ENCODE results near the gene ZNF610.
"Not testable (repeated sequence)": the region's sequence is repeated elsewhere in the genome, so short reads cannot be mapped to it uniquely, and the experiment has no call there.

ZNF610 gene

DNA sequence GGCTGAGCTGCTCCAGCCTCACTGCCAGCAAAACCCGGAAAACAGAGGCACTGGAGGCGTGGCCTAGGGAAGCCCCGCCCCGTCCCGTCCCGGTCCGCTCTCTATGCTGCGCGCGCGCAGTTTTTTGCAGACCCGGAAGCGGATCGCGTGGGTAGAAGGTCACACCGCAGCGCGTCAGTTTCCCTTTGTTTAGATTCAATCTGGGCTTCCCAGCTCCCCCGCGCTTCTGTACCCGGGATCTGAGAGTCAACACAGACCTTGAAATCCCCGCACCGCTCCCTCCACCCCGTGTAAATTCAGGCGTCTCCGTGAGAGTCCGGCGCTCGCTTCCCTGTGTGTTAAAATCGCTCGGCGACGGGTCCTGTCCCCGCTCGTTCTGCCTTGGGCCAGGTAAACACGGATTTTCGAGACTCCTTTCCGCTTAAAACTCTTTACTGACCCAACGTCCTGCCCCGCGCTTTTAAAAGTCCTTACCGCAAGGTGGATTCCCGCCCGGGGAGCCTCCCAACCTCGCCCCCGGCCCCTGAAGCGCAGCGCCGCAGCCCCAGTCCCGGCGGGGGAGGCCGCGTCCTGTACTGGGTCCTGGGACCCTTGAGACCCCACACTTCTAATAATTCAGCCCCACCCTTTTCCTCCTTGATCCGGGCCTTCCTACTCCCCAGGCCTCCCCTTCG, at the start of gene ZNF610:
TSS of gene ZNF610 (plus strand) at position 127 of the 674 bp plus-strand sequence. CDS start 12,930 bp downstream, outside the sequence.
- DNase-seq (ENCODE audit: low read depth) = peak; percentile 63

DNA sequence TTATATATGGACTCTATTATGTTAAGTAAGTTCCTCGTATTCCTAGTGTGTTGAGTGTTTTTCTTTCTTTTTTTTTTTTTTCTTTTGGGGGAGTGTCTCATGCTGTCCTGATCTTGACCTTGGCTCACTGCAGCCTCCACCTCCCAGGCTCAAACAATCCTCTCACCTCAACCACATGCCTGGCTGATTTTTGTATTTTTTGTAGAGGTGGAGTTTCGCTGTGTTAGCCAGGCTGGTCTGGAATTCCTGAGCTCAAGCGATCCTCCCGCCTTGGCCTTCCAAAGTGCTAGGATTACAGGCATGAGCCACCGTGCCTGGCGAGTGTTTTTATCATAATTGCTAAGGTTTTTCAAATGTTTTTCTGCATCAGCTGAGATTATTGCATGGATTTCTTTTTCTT, 49.8 kb upstream of the ZNF610 start:
- no peak for DNase-seq (ENCODE audit: low read depth)

DNA sequence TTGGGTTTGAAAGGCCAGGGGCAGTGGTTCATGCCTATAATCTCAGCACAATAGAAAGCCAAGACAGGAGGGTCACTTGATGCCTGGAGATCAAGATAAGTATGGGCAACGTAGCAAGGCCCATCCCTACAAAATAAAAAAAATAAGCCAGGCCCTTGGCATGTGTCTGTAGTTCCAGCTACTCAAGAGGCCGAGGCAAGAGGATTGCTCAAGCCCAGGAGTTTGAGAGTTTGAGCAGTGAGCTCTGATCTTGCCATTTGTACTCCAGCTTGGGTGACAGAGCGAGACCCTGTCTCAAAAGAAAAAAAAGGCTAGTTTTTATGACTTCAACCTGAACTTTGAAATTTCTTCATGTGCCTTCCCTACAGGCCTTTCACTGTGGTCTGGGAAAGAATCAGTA, 44.3 kb upstream of the ZNF610 start:
- no peak for DNase-seq (ENCODE audit: low read depth)

DNA sequence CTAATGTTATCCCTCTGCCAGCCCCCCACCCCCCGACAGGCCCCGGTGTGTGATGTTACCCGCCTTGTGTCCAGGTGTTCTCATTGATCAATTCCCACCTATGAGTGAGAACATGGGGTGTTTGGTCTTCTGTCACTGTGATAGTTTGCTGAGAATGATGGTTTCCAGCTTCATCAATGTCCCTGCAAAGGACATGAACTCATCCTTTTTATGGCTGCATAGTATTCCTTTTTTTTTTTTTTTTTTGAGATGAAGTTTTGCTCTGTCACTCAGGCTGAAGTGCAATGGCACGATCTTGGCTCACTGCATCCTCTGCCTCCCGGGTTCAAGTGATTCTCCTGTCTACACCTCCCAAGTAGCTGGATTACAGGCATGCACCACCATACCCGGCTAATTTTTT, 43.1 kb upstream of the ZNF610 start:
- DNase-seq (ENCODE audit: low read depth) = not testable (repeated sequence)

DNA sequence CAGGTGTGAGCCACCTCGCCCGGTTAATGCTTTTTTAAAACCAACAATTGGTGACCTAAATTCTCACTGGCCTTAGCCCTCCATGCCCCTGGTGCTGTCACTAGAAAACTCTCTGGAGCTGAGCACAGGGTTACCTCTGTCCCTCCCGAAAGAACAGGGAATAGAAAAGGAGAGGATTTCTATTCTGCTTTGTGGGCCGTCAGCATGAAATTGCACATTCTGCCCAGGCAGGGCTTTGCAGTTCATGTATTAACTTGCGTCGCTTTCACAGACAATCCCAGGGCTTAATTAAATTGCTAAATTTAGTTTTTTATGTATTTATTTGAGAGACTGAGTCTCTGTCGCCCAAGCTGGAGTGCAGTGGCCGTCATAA, 39.7 kb upstream of the ZNF610 start:
- DNase-seq (ENCODE audit: low read depth) = no peak

DNA sequence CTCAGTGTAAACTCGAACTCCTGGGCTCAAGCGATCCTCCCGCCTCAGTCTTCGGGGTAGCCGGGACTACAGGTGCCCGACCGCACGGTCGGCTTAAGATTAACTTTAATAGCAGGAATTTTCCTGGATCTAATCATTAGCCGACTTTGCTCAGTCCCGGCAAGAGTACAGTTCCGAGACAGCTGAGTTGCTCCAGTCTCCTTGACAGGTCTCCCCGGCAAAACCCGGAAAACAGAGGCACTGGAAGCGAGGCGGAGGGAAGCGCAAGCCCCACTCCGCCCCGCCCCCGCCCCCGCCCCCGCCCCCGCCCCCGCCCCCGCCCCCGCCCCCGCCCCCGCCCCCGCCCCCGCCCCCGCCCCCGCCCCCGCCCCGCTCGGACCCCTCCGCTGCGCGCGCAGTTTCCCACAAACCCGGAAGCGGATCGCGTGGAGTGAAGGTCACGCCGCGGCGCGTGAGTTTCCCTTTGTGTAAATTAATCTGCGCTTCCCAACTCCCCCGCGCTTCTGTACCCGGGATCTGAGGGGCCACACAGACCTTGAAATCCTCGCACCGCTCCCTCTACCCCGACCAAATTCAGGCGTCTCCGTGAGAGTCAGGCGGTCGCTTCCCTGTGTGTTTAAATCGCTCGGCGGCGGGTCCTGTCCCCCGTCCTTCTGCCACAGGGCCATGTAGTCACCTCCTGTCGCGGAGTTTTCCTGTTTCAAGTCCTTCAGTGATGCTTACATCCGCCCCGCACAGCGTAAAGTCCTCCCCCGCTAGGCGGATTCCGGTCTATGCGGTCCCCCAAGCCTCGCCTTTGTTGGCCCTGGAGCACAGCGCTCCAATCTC, 39.1 kb upstream of the ZNF610 start, which contains the start of gene ZNF480:
TSS of gene ZNF480 (plus strand) at position 397 of the 828 bp plus-strand sequence. CDS start 3,244 bp downstream, outside the sequence.
- DNase-seq (ENCODE audit: low read depth) = peak; percentile 43

DNA sequence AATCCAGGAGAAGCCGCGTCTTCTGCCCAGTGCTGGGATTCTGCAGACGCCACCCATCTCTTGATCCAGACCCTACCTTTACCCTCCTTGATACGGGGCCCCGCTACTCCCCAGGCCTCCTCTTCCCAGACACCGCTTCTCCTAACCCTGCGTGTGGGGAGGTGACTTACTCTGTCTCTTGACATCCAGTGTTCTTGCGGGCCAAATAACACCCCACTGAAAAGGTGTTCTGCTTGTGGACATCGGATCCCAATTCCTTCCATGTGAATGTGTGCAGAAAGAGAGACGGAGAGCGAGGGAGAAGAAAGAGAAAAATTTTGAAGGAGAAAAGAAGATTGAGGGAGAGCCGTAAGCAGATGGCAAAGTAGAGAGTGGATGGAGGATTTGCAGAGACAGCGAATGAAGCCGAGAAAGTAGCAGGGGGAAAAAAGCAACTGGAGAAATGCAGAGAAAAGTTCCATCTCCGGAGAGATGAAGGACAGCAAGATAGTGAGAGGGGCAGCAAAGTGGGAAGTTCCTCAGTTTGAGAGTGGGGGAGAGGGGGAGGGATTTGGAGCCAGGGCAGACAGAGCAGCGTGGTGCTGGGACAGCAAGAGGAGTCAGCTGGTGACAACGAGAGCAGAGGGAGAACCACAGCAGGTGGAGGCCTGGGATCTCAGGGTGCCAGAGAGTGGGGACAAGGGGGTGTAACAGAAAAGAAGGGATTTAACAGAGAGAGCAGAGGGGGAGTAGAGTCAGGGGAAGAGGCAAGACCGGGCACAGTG, 38.3 kb upstream of the ZNF610 start:
- DNase-seq (ENCODE audit: low read depth) = no peak

DNA sequence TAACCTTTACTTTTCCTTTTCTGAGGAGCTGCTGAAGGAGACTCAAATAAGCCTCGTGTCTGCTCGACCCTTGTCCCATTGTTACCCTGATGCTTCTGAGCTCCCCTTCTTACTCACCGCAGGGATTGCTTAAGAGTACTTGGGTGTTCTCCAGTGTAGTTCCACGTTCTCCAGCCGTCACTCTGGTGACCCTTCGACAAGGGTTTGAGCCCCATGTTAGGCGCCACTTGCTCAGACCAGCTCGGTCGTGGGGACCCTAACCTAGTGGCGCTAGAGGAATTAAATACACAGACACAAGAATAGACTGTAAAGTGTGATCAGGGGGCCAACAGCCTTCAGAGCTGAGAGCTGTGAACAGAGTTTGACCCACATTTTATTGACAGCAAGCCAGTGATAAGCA, 28.8 kb upstream of the ZNF610 start:
- no peak for DNase-seq (ENCODE audit: low read depth)

DNA sequence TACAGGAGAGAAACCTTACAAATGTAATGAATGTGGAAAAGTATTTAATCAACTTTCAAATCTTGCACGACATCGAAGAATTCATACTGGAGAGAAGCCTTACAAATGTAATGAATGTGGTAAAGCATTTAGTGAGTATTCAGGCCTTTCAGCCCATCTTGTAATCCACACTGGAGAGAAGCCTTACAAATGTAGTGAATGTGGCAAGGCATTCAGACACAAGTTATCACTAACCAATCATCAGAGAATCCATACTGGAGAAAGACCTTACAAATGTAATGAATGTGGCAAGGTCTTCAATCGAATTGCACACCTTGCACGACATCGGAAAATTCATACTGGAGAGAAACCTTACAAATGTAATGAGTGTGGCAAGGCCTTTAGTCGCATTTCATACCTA, 13.6 kb upstream of the ZNF610 start:
- DNase-seq (ENCODE audit: low read depth) = no peak

DNA sequence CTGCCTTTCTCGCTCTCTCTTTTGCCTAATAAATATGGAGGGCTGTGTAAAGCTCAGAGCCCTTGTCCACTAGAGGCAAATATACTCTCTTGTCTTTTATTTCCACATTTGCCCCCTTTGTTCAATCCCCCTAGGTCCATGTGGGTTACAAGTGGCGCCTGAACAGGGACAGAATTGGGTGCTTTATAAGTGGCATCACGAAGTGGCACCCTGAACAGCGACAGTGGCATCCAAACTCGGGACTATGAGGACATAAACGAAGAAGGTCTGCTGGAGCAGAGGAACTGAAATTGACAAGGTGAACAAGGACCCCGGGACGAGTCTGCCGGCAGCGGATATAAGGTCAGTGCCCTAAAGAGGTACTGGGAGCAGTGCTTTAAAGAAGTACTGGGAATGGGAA, 4.3 kb upstream of the ZNF610 start:
- no peak for DNase-seq (ENCODE audit: low read depth)

DNA sequence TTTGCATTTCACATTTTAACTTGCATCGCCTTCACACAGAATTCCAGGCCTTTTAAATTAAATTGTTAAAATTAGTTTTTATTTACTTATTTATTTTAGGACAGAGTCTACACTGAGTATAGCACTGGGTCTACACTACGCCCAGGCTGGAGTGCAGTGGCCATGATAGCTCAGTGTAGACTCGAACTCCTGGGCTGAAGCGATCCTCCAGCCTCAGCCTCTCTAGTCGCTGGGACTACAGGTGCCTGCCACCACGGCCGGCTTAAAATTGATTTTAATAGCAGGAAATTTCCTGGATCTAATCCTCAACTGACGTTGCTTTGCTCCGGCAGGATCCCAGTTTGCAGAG, 301 bp upstream of the ZNF610 start:
- no peak for DNase-seq (ENCODE audit: low read depth)

DNA sequence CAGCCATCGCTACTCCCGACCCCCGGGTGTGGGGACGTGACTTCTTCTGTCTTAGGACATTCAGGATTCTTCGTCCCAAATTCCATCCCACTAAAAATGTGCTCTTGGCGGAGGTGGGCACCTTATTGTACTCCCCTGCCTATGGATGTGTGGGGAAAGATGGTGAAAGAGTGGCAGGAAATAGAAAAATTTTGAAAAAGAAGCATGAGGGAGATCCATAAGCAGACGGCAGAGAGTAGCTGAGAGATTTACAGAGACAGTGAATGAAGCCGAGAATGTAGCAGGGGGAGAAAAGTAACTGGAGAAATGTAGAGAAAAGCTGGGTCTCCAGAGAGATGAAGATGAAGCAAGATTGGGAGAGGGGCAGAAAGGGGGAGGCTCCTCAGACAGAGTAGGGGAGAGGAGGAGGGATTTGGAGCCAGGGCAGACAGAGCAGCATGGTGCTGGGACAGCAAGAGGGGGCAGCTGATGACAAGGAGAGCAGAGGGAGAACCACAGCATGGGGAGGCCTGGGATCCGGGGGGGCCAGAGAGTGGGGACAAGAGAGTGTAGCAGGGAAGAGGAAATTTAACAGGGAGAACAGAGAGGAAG, 843 bp downstream of the ZNF610 start:
- DNase-seq (ENCODE audit: low read depth) = no peak

DNA sequence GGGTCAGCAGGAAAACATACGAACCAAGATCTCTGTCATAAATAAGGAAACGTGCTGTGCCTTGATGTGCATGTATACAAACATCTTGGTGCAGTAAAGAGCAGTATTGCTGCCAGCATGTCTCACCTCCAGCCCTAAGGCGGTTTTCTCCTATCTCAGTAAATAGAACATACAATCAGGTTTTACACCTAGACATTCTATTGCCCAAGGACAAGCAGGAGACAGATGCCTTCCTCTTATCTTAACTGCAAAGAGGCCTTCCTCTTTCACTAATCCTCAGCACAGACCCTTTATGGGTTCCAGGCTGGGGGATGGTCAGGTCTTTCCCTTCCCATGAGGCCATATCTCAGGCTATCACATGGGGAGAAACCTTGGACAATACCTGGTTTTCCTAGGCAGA, 3.0 kb downstream of the ZNF610 start:
- DNase-seq (ENCODE audit: low read depth) = not testable (repeated sequence)

DNA sequence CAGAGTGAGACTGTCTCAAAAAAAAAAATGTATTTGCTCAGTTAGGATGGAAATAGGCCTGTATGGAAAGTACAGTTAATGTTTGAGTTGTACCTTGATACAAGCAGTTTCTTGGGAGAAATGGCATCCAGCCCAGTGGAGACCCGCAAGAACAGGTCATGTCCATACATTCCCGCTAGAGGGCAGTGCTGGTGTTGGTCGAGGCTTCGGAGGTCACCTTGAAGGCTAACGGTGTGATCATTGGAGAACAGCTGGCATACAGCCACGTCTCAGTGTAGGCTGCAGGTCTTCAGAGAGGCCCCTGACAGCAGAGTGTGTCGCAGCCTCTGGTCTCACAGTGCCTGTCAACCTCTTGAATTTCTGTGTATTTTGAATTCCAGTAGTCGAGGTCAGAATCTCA, 7.5 kb downstream of the ZNF610 start:
- peak; percentile 5 for DNase-seq (ENCODE audit: low read depth)

DNA sequence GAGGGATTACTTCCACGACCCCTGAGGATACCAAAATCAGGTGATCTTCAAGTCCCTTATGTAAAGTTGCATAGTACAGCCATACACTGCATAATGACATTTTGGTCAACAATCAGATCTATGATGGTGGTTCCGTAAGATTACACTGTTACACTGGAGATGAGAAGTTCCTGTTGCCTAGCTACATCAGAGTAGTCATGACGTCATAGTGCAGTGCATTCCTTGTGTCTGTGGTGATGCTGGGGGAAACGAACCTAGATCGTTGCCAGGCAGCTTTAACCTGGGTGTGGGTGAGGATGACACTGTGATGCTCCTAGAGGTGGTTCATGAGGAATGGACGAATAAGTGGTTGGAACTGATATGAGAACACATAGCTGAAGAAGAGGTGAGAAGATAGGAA, 9.1 kb downstream of the ZNF610 start:
- DNase-seq (ENCODE audit: low read depth) = no peak

DNA sequence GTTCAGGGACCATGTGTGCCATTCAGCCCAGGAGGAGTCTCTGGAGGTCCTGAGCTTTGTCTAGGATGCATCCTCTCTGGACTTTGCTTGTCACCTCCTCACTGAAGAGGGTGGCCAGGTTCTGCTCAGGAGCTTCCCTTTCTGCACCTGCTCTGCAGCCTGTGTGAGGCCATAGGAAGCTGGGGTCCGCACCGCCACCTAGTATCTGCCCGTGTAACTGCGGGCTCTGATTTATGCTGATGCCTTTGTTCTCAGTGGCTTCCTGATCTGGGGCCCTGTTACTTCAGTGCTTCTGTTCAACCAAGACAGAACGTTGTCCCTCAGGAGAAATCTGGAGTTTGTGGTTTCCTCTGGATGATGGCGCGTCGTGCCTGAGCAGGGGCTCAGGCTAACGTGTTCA, 15.5 kb downstream of the ZNF610 start:
- no peak for DNase-seq (ENCODE audit: low read depth)

DNA sequence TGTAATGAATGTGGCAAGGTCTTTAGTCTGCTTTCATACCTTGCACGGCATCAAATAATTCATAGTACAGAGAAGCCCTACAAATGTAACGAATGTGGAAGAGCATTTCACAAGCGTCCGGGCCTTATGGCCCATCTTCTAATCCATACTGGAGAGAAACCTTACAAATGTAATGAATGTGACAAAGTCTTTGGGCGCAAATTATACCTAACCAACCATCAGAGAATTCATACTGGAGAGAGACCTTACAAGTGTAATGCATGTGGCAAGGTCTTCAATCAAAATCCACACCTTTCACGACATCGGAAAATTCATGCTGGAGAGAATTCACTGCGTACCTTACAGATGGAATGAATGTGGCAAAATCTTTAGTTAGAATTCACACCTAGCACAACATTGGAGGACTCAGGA, 30.4 kb downstream of the ZNF610 start:
- no peak for DNase-seq (ENCODE audit: low read depth)

DNA sequence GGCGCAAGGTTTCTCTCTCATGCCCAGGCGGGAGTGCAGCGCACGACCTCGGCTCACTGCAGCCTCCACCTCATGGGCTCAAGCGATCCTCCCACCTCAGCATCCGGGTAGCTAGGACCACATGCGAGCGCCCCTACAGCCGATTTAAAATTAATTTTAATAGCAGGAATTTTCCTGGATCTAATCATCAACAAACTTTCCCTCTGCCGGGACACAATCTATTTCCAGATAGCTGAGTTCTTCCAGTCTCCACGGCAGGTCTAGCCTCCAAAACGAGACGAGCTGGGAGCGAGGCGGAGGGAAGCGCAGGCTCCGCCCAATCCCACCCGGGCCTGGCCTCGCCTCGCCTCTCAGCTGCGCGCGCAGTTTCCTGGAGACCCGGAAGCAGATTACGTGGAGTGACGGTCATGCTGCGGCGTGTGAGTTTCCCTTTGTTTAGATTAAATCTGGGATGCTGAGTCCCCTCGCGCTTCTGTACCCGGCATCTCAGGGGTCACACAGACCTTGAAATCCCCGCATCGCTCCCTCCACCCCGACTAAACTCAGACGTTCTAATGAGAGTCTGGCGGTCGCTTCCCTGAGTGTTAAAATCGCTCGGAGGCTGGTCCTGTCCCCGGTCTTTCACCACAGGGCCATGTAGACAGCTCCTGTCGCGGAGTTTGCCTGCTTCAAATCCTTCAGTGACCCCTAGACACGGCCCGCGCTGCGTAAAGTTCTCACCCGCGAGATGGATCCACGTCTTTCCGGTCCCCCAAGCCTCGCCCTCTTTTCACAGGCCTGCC, 33.7 kb downstream of the ZNF610 start, which contains the start of gene ZNF880:
TSS of gene ZNF880 (plus strand) at position 365 of the 782 bp plus-strand sequence. CDS start at position 408, 43 bp downstream.
- peak; percentile 76 for DNase-seq (ENCODE audit: low read depth)

DNA sequence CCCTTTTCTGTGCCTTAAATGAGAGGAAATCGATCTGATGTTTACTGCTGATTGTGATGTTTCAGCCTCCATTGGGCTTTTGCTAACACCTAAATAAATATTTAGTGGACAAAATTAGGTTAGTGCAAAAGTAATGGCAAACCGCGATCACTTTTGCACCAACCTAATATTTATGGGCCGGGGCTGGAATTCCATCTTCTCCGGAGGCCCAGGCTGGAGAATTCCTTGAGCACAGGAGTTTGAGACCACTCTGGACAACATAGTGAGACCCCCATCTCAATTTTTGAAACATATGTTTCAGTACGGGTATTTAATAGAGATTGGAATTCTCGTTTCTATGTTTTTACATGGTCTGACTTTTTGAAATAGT, 34.3 kb downstream of the ZNF610 start:
- DNase-seq (ENCODE audit: low read depth) = no peak

DNA sequence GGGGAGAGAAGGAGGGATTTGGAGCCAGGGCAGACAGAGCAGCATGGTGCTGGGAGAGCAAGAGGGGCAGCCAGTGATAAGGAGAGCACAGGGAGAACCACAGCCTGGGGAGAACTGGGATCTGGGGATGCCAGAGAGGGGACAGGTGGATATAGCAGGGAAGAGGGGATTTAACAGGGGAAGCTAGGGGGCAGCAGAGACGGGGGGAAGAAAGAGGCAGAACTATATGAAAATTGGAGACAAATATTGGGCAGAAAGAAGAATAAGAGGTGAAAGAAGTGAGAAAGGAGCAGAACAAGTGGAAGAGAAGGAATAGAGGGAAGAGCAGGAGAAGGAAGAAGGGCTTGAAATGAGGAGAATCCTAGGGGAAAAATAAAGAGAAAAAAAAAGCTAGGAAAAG, 55.1 kb downstream of the ZNF610 start:
- DNase-seq (ENCODE audit: low read depth) = no peak

DNA sequence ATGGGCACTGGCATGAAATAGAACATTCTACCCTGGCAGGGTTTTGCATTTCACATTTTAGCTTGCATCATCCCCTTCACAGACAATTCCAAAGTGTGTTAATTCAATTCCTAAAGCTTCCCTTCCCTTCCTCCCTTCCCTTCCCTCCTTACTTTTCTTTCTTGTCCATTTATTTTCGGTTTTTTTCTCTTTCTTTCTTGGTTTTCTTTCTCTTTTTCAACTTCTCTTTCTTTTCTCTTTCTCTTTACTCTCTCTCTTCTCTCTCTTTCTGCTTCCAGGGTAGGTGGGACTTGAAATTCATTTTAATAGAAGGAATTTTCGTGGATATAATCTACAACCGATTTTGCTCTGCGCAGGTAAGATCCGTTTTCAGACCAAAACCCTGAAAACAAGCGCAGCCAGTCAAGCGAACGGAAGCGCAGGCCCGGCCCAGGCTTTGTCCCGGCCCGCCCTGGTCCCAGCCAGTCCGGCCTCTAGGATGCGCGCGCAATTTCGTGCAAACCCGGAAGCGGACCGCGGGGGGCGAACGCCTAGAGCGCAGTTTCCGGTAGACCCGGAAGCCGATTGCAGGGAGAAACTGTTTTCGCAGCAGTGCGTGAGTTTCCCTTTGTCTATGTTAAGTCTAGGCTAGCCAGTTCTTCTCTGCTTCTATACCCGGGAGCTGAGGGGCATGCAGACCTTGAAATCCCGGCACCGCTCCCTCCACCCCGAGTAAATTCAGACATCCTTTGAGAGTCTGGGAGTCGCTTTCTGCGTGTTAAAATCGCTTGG, 61.5 kb downstream of the ZNF610 start, which contains the start of gene ZNF528:
TSS of gene ZNF528 (plus strand) at position 540 of the 771 bp plus-strand sequence. CDS start 4,165 bp downstream, outside the sequence.
- DNase-seq (ENCODE audit: low read depth) = peak; percentile 87

Measured in fibroblast of the conjunctiva (primary cell).